HG02763 (cell line): ENCODE measurements around the gene C1QTNF8.

Source experiments
- ATAC-seq: cut with Tn5 transposase; IDR thresholded peaks from one replicate; pipeline ENCODE4 v1.9.1; 2021; ENCODE audit warnings: mild to moderate bottlenecking, moderate library complexity; ENCODE audit not compliant: unreplicated experiment

C1QTNF8 gene

GRCh38 chr16:1049113-1049975 lies 46.7 kb downstream of the C1QTNF8 start:
- ATAC-seq, result no peak

GRCh38 chr16:1048442-1049112 lies 47.5 kb downstream of the C1QTNF8 start:
- ATAC-seq, result no peak

- ATAC-seq, result no peak
Observed at GRCh38 chr16:1047801-1048200, 48.2 kb downstream of the C1QTNF8 start.

- ATAC-seq, result no peak
Observed at GRCh38 chr16:1047123-1047522, 48.9 kb downstream of the C1QTNF8 start.

GRCh38 chr16:1045993-1046911 lies 49.8 kb downstream of the C1QTNF8 start:
- no peak for ATAC-seq

GRCh38 chr16:1045310-1045992 lies 50.6 kb downstream of the C1QTNF8 start:
- no peak for ATAC-seq

GRCh38 chr16:1044460-1045309 lies 51.4 kb downstream of the C1QTNF8 start:
- no peak for ATAC-seq

- no peak for ATAC-seq
Observed at GRCh38 chr16:1043881-1044451, 52.1 kb downstream of the C1QTNF8 start.

- ATAC-seq, result no peak
Observed at GRCh38 chr16:1042866-1043265, 53.2 kb downstream of the C1QTNF8 start.

GRCh38 chr16:1042049-1042744 lies 53.8 kb downstream of the C1QTNF8 start:
- ATAC-seq, result no peak

GRCh38 chr16:1040346-1040745 lies 55.7 kb downstream of the C1QTNF8 start:
- ATAC-seq, result no peak

GRCh38 chr16:1039762-1040161 lies 56.3 kb downstream of the C1QTNF8 start:
- ATAC-seq, result no peak

- no peak for ATAC-seq
Observed at GRCh38 chr16:1038932-1039331, 57.1 kb downstream of the C1QTNF8 start.
